ENCODE measurements around the gene CCDC187.

CCDC187 gene

DNA sequence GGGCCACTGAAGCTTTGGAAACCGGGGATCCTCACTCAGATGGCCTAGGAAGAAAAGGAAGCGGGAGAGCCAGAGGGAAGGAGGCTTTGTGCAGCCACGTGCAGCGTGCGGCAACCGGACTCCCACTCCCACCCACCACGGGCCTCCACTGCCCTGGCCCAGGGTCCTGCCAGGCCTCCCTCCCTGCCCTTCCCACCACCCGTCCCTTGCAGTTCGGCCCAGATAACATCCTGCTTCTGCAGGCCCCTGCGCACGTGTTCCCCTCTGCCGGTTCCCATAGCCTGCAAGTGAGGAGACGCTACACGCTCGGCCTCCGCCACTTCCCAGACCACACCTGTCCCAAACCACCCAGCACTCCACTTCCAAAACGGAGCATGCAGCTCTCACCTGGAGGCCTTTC, 94.7 kb downstream of the CCDC187 start:
- Histone ChIP-seq H3K27me3 (ENCODE audit: control insufficient read depth, low read length) (no peaks in the 10 kb centered on the region; the same call in 1 of the 2 replicates), H3K4me2 (ENCODE audit: low read length) (no peak overlapping the region), H3K36me3 (ENCODE audit: control insufficient read depth, low read length) (peaks cover 84% of the 10 kb centered on the region), H3K4me1 (ENCODE audit: control insufficient read depth, low read length) (peaks cover 27% of the 10 kb centered on the region), H3K9me2 (replicated peaks; ENCODE audit: control insufficient read depth, low read length) (no peaks in the 10 kb centered on the region), H3K4me3 (ENCODE audit: low read length) (no peak overlapping the region), H3K27ac (ENCODE audit: low read depth, low read length) (no peak overlapping the region), H3K9me3 (ENCODE audit: control insufficient read depth, insufficient read depth, low read length) (no peaks in the 10 kb centered on the region), H4K20me1 (ENCODE audit: control insufficient read depth, insufficient read depth, low read depth, low read length) (peaks cover 17% of the 10 kb centered on the region; the same call in 1 of the 2 replicates), H3F3A (ENCODE audit: control insufficient read depth, insufficient read depth) (peaks cover 16% of the 10 kb centered on the region), H3K79me2 (ENCODE audit: control insufficient read depth, low read length) (no peaks in the 10 kb centered on the region; the same call in 1 of the 2 replicates)
- TF ChIP-seq EZH2phosphoT487 (IDR thresholded peaks at IDR 0.05; ENCODE audit: borderline replicate concordance, low read length) = no peak
- TF ChIP-seq, protein P1, sequence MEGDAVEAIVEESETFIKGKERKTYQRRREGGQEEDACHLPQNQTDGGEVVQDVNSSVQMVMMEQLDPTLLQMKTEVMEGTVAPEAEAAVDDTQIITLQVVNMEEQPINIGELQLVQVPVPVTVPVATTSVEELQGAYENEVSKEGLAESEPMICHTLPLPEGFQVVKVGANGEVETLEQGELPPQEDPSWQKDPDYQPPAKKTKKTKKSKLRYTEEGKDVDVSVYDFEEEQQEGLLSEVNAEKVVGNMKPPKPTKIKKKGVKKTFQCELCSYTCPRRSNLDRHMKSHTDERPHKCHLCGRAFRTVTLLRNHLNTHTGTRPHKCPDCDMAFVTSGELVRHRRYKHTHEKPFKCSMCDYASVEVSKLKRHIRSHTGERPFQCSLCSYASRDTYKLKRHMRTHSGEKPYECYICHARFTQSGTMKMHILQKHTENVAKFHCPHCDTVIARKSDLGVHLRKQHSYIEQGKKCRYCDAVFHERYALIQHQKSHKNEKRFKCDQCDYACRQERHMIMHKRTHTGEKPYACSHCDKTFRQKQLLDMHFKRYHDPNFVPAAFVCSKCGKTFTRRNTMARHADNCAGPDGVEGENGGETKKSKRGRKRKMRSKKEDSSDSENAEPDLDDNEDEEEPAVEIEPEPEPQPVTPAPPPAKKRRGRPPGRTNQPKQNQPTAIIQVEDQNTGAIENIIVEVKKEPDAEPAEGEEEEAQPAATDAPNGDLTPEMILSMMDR (IDR thresholded peaks at IDR 0.05; ENCODE audit: low read depth, low read length, poor library complexity, severe bottlenecking) = no peak

DNA sequence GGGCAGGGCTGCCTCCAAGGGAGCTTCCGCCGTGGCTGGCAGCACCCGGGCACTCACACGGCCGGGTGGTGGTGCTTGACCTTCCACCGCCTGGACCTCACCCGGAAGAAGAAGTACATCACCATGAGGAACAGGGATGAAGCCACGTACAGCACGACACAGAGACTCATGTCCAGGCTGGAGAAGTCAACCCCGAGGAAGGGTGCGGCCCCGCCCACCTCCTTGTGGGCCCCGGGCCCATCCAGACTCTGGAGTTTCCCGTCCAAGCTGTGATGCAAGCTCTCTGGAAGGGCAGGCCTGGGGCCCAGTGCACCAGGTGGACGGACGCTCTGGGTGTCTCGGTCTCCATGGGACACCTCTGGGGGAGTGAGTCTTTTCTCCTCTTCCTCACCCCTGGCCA, 95.2 kb downstream of the CCDC187 start:
- Histone ChIP-seq H3K9me3 (ENCODE audit: control insufficient read depth, insufficient read depth, low read length) (no peaks in the 10 kb centered on the region), H3K79me2 (ENCODE audit: control insufficient read depth, low read length) (no peaks in the 10 kb centered on the region; the same call in 1 of the 2 replicates), H3K4me2 (ENCODE audit: low read length) (no peak overlapping the region), H4K20me1 (ENCODE audit: control insufficient read depth, insufficient read depth, low read depth, low read length) (peaks cover 23% of the 10 kb centered on the region; the same call in 1 of the 2 replicates), H3K27me3 (ENCODE audit: control insufficient read depth, low read length) (peaks cover 5% of the 10 kb centered on the region; the same call in 1 of the 2 replicates), H3K9me2 (replicated peaks; ENCODE audit: control insufficient read depth, low read length) (no peaks in the 10 kb centered on the region), H3K36me3 (ENCODE audit: control insufficient read depth, low read length) (peaks cover 79% of the 10 kb centered on the region), H3K4me1 (ENCODE audit: control insufficient read depth, low read length) (peaks cover 25% of the 10 kb centered on the region), H3K4me3 (ENCODE audit: low read length) (no peak overlapping the region), H3K27ac (ENCODE audit: low read depth, low read length) (no peak overlapping the region), H3F3A (ENCODE audit: control insufficient read depth, insufficient read depth) (peaks cover 16% of the 10 kb centered on the region)
- TF ChIP-seq, protein P1 (IDR thresholded peaks at IDR 0.05; ENCODE audit: low read depth, low read length, poor library complexity, severe bottlenecking) = no peak
- no peak for TF ChIP-seq EZH2phosphoT487 (IDR thresholded peaks at IDR 0.05; ENCODE audit: borderline replicate concordance, low read length)

DNA sequence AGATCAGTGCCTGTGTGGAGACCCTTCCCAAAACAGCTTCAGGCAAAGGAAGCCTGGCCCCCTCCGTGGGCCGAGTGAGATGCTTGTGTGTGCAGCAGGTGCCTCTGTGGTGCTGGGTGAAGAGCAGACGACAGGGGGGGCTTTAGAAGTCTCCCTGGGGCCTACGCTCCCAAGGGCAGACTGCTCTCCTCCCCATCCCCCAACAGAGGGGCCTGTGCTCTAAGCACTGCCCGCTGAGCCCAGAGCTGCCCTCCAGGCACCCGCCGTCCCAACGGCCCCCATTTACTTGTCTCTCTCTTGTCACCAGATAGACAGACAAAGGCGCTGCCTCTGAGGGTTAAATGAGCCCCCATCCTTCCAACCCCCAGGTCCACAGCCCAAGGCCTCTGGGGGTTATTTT, 96.3 kb downstream of the CCDC187 start:
- Histone ChIP-seq H4K20me1 (ENCODE audit: control insufficient read depth, insufficient read depth, low read depth, low read length) (peaks cover 23% of the 10 kb centered on the region; the same call in 1 of the 2 replicates), H3K4me1 (ENCODE audit: control insufficient read depth, low read length) (peaks cover 14% of the 10 kb centered on the region), H3K79me2 (ENCODE audit: control insufficient read depth, low read length) (no peaks in the 10 kb centered on the region), H3K27me3 (ENCODE audit: control insufficient read depth, low read length) (peaks cover 6% of the 10 kb centered on the region; the same call in 1 of the 2 replicates), H3K4me3 (ENCODE audit: low read length) (no peak overlapping the region), H3K9me3 (ENCODE audit: control insufficient read depth, insufficient read depth, low read length) (no peaks in the 10 kb centered on the region), H3F3A (ENCODE audit: control insufficient read depth, insufficient read depth) (peaks cover 16% of the 10 kb centered on the region), H3K9me2 (replicated peaks; ENCODE audit: control insufficient read depth, low read length) (no peaks in the 10 kb centered on the region), H3K27ac (ENCODE audit: low read depth, low read length) (no peak overlapping the region), H3K4me2 (ENCODE audit: low read length) (no peak overlapping the region), H3K36me3 (ENCODE audit: control insufficient read depth, low read length) (peaks cover 68% of the 10 kb centered on the region)
- no peak for TF ChIP-seq EZH2phosphoT487 (IDR thresholded peaks at IDR 0.05; ENCODE audit: borderline replicate concordance, low read length)
- TF ChIP-seq, protein P1 (IDR thresholded peaks at IDR 0.05; ENCODE audit: low read depth, low read length, poor library complexity, severe bottlenecking) = no peak
